GM12878 (cell line): ENCODE data around the gene KLK6. TPM values are rescaled to one million over a fixed set of nuclear protein-coding genes. Genes with fewer than 3 reads are reported as not detected.

Experiments
- ATAC-seq: fragments of 200-7000 bp; cut with Tn5 transposase; 3 replicates; pipeline ENCODE4 v1.9.1; 2020; ENCODE audit warnings: mild to moderate bottlenecking, moderate library complexity
- BruUV-seq: library from RNA; stranded (reverse); fragments of 400-500 nt; replicated peaks from 2 replicates; lab custom pipeline; 2021; lab: Mats Ljungman, UMichigan
- CTCF ChIA-PET: fragments of 300-600 bp; sonication (Branson Sonifier 250); formaldehyde crosslinking; extraction: SDS; loops from one replicate; lab custom pipeline; 2021; ENCODE audit warnings: inconsistent platforms; lab: Yijun Ruan, JAX
- POLR2A ChIA-PET: fragments of 350-600 bp; formaldehyde crosslinking; extraction: SDS; loops from one replicate; lab custom pipeline; 2021; ENCODE audit warnings: inconsistent platforms; lab: Charles Lee
- RAD21 ChIA-PET: fragments of 300-600 bp; sonication (Branson Sonifier 250); formaldehyde crosslinking; loops from one replicate; lab custom pipeline; 2023; ENCODE audit warnings: antibody characterized with exemption; ENCODE audit not compliant: unreplicated experiment; lab: Charles Lee
- SMC1A ChIA-PET: fragments of 300-600 bp; sonication (Branson Sonifier 250); formaldehyde crosslinking; loops from one replicate; lab custom pipeline; 2023; ENCODE audit not compliant: unreplicated experiment, uncharacterized antibody; lab: Charles Lee
- DNase-seq: peaks from one replicate; pipeline ENCODE4 v3.0.0-alpha.2; 2011; ENCODE audit warnings: low read depth, low spot score
- FAIRE-seq: peaks from 3 replicates; lab custom pipeline; 2011; peaks lifted over from hg19 to GRCh38; lab: Jason Lieb, UNC
- H2AFZ ChIP-seq: 2 replicates; pipeline ENCODE4 v1.6.0; 2011; ENCODE audit warnings: low read depth, low read length, control low read depth; ENCODE audit not compliant: control insufficient read depth
- H3K27ac ChIP-seq: 2 replicates; pipeline ENCODE4 v1.5.1; 2011; ENCODE audit warnings: control low read depth; ENCODE audit not compliant: control insufficient read depth, insufficient read depth
- H3K27me3 ChIP-seq, 2 experiments: replicated peaks in 1 of 2; 2 replicates each; pipeline versions ENCODE4 v1.6.0 to v1.6.1; 2011; ENCODE audit warnings: low read length in 1 of 2; ENCODE audit not compliant: control insufficient read depth in 2 of 2, insufficient read depth in 2 of 2
- H3K36me3 ChIP-seq, 2 experiments: 2 replicates each; pipeline ENCODE4 v1.5.1; 2011; ENCODE audit warnings: low read length in 1 of 2; ENCODE audit not compliant: control insufficient read depth in 2 of 2, insufficient read depth in 2 of 2
- H3K4me1 ChIP-seq: 2 replicates; pipeline ENCODE4 v1.6.1; 2011; ENCODE audit warnings: mild to moderate bottlenecking, low read length, moderate library complexity, mixed read lengths; ENCODE audit not compliant: control insufficient read depth, insufficient read depth
- H3K4me2 ChIP-seq: 2 replicates; pipeline ENCODE4 v1.6.0; 2011; ENCODE audit warnings: control low read depth; ENCODE audit not compliant: control insufficient read depth, insufficient read depth
- H3K4me3 ChIP-seq: fragments of 200-600 bp; sonication (generic); 2 replicates; pipeline ENCODE4 v1.5.1; 2016
- H3K79me2 ChIP-seq: 2 replicates; pipeline ENCODE4 v1.6.0; 2011; ENCODE audit warnings: low read length; ENCODE audit not compliant: control insufficient read depth, insufficient read depth
- H3K9ac ChIP-seq: 2 replicates; pipeline ENCODE4 v1.8.0; 2011; ENCODE audit warnings: low read length, control low read depth, mixed read lengths; ENCODE audit not compliant: control insufficient read depth, insufficient read depth
- H3K9me3 ChIP-seq: replicated peaks from 3 replicates; pipeline ENCODE4 v1.5.1; 2011; ENCODE audit warnings: mild to moderate bottlenecking, low read length; ENCODE audit not compliant: control insufficient read depth, insufficient read depth
- H4K20me1 ChIP-seq: 2 replicates; pipeline ENCODE4 v1.6.0; 2011; ENCODE audit not compliant: control insufficient read depth, insufficient read depth
- BCLAF1 ChIP-seq: fragments of 450-650 bp; IDR thresholded peaks from 2 replicates; pipeline ENCODE4 v1.6.1; 2017; ENCODE audit warnings: antibody characterized with exemption, mild to moderate bottlenecking, moderate library complexity
- CBX5 ChIP-seq: sonication (generic); IDR thresholded peaks from 2 replicates; pipeline ENCODE4 v1.6.1; 2016; ENCODE audit warnings: low read depth, moderate library complexity, mild to moderate bottlenecking, inconsistent platforms
- CHD4 ChIP-seq: fragments of 200-600 bp; sonication (generic); IDR thresholded peaks from 2 replicates; pipeline ENCODE4 v1.6.1; 2016; ENCODE audit warnings: mild to moderate bottlenecking
- GABPA ChIP-seq: IDR thresholded peaks from 2 replicates; pipeline ENCODE4 v1.6.1; 2014; ENCODE audit warnings: antibody characterized with exemption, low read depth, mild to moderate bottlenecking, inconsistent platforms
- IKZF2 ChIP-seq, 2 experiments: fragments of 450-650 bp; IDR thresholded peaks; 2 replicates each; pipeline ENCODE4 v1.6.1; 2017; ENCODE audit warnings: mild to moderate bottlenecking in 2 of 2, moderate library complexity in 2 of 2
- LARP7 ChIP-seq: fragments of 450-650 bp; IDR thresholded peaks from 2 replicates; pipeline ENCODE4 v1.6.1; 2017; ENCODE audit warnings: mild to moderate bottlenecking
- MEF2B ChIP-seq: fragments of 450-650 bp; IDR thresholded peaks from 2 replicates; pipeline ENCODE4 v1.6.1; 2018; ENCODE audit warnings: mild to moderate bottlenecking, moderate library complexity; ENCODE audit not compliant: partially characterized antibody, poor library complexity, severe bottlenecking
- MTA3 ChIP-seq: IDR thresholded peaks from 2 replicates; pipeline ENCODE4 v1.6.1; 2012; ENCODE audit warnings: low read length, inconsistent platforms, borderline replicate concordance
- NFIC ChIP-seq: IDR thresholded peaks from 2 replicates; pipeline ENCODE4 v1.6.1; 2012; ENCODE audit warnings: low read depth, mild to moderate bottlenecking, inconsistent platforms, low read length, moderate library complexity
- RB1 ChIP-seq: fragments of 450-650 bp; formaldehyde crosslinking; IDR thresholded peaks from 2 replicates; pipeline ENCODE4 v1.6.1; 2017; ENCODE audit warnings: mild to moderate bottlenecking, borderline replicate concordance
- REST ChIP-seq: IDR thresholded peaks from 2 replicates; pipeline ENCODE4 v1.6.1; 2012; ENCODE audit warnings: mild to moderate bottlenecking, low read depth, low read length
- STAT1 ChIP-seq: fragments of 450-650 bp; conservative IDR thresholded peaks from 2 replicates; pipeline ENCODE4 v1.6.1; 2014; ENCODE audit warnings: antibody characterized with exemption, mild to moderate bottlenecking
- WRNIP1 ChIP-seq: IDR thresholded peaks from 2 replicates; pipeline ENCODE4 v1.6.1; 2011; ENCODE audit warnings: low read depth, low read length, improper control_type of control experiment, borderline replicate concordance
- YBX1 ChIP-seq: fragments of 450-650 bp; IDR thresholded peaks from 2 replicates; pipeline ENCODE4 v1.6.1; 2016; ENCODE audit warnings: antibody characterized with exemption
- ZNF384 ChIP-seq: IDR thresholded peaks from 2 replicates; pipeline ENCODE4 v1.6.1; 2012; ENCODE audit warnings: low read depth, mild to moderate bottlenecking, low read length, improper control_type of control experiment, borderline replicate concordance
- WGBS: methylation state at CpG from one replicate; pipeline ENCODE4 v1.1.6; 2016; ENCODE audit warnings: low lambda C conversion rate; ENCODE audit not compliant: insufficient replicate concordance, insufficient coverage; ENCODE audit errors: missing lambda C conversion rate; 5-methylcytosine and 5-hydroxymethylcytosine counted together
- in situ Hi-C: fragments of 300-500 bp; cut with MboI; formaldehyde crosslinking; loops from 9 replicates; pipeline ENCODE4 v1.14.3; 2018; ENCODE audit warnings: mixed read lengths
- intact Hi-C: fragments of 100-400 bp; cut with micrococcal nuclease; formaldehyde crosslinking; loops from one replicate; pipeline ENCODE4 v1.14.2; 2022; ENCODE audit not compliant: unreplicated experiment
- polyA plus RNA-seq, 11 experiments: library from polyadenylated mRNA; depleted of rRNA in 4 of 11; unstranded in 6 of 11; stranded (reverse) in 5 of 11; fragments of >200 nt; fragmentation: Nextera tagmentation in 4 of 11; fragmentation: Illumina TruSeq in 1 of 11; extraction: Ambion mirVana in 4 of 11; extraction: Trizol in 1 of 11; gene quantifications; 1 replicate in 1 of 11; 2 replicates in 10 of 11; pipeline versions ENCODE4 v1.2.1 to v1.2.3, GENCODE V29; 2011 to 2016; ENCODE audit warnings: inconsistent platforms in 2 of 11, missing spikeins in 2 of 11, low read depth in 1 of 11
- total RNA-seq, 4 experiments: library from RNA; depleted of rRNA in 3 of 4; stranded (reverse); fragments of >200 nt in 3 of 4; fragmentation: Illumina TruSeq in 1 of 4; extraction: Trizol in 1 of 4; gene quantifications; 2 replicates each; pipeline versions ENCODE4 v1.2.1 to v1.2.3, GENCODE V29; 2013 to 2021
- TF ChIP-seq, protein P1 (sequence below): IDR thresholded peaks from 2 replicates; pipeline ENCODE4 v1.6.1; 2011; ENCODE audit warnings: borderline replicate concordance, low read depth, mild to moderate bottlenecking, moderate library complexity, mixed read lengths, low read length; ENCODE audit not compliant: insufficient read depth; ENCODE audit errors: extremely low read length
- TF ChIP-seq, protein P2 (sequence below): fragments of 450-650 bp; IDR thresholded peaks from 2 replicates; pipeline ENCODE4 v1.6.1; 2017; ENCODE audit warnings: mild to moderate bottlenecking, low read depth, inconsistent platforms; ENCODE audit not compliant: poor library complexity, severe bottlenecking

Gene KLK6
- total and polyA plus RNA-seq, 10 of the 15 experiments (the other 5 are each of a cell fraction or from before 2014, with no cell fraction given) = not detected

- Histone ChIP-seq H3K4me2 (no peak overlapping the region), H3K27me3 (no peaks in the 10 kb centered on the region; a peak in 1 of 4 replicates), H3K9ac (no peak overlapping the region), H2AFZ (no peak overlapping the region), H3K27ac (no peak overlapping the region), H3K9me3 (no peaks in the 10 kb centered on the region), H3K79me2 (no peaks in the 10 kb centered on the region), H4K20me1 (no peaks in the 10 kb centered on the region), H3K4me3 (no peak overlapping the region), H3K4me1 (no peaks in the 10 kb centered on the region), H3K36me3 (no peaks in the 10 kb centered on the region)
- RAD21 ChIA-PET = no interaction called here
- intact Hi-C loops (no loop called here), in situ Hi-C loops (no loop called here)
- ATAC-seq = no peak
- no peak for FAIRE-seq
- no peak for DNase-seq
- 40% methylated on average over 4 of the region's 4 CpGs for WGBS
- BruUV-seq = no TSS peak
- POLR2A ChIA-PET = no interaction called here
- CTCF ChIA-PET = no interaction called here
- SMC1A ChIA-PET = no interaction called here
- TF ChIP-seq, protein P1, sequence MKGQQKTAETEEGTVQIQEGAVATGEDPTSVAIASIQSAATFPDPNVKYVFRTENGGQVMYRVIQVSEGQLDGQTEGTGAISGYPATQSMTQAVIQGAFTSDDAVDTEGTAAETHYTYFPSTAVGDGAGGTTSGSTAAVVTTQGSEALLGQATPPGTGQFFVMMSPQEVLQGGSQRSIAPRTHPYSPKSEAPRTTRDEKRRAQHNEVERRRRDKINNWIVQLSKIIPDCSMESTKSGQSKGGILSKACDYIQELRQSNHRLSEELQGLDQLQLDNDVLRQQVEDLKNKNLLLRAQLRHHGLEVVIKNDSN = no peak
- TF ChIP-seq, protein P2, sequence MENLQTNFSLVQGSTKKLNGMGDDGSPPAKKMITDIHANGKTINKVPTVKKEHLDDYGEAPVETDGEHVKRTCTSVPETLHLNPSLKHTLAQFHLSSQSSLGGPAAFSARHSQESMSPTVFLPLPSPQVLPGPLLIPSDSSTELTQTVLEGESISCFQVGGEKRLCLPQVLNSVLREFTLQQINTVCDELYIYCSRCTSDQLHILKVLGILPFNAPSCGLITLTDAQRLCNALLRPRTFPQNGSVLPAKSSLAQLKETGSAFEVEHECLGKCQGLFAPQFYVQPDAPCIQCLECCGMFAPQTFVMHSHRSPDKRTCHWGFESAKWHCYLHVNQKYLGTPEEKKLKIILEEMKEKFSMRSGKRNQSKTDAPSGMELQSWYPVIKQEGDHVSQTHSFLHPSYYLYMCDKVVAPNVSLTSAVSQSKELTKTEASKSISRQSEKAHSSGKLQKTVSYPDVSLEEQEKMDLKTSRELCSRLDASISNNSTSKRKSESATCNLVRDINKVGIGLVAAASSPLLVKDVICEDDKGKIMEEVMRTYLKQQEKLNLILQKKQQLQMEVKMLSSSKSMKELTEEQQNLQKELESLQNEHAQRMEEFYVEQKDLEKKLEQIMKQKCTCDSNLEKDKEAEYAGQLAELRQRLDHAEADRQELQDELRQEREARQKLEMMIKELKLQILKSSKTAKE = no peak
- TF ChIP-seq STAT1 (no peak), IKZF2 (IDR thresholded peaks at IDR 0.05) (no peak), RB1 (no peak), CHD4 (no peak), WRNIP1 (no peak), CBX5 (no peak), REST (no peak), MTA3 (no peak), BCLAF1 (no peak), ZNF384 (no peak), LARP7 (no peak), YBX1 (no peak), NFIC (no peak), GABPA (no peak), MEF2B (no peak)
Observed at GRCh38 chr19:50944795-50945194, 24.6 kb downstream of the KLK6 start.
